Stimulated activated CD4-positive, alpha-beta T cell treated with anti-CD3 and anti-CD28 coated beads, Interleukin-12 subunit alpha, Interleukin-12 subunit beta, amount 100 ng/mL, for 48 hours (primary cell): ENCODE data around the gene RNASE11.
"Not testable (repeated sequence)": the region's sequence is repeated elsewhere in the genome, so short reads cannot be mapped to it uniquely, and the experiment has no call there.

Source experiments
- DNase-seq, 3 donors: peaks; one replicate each; pipeline ENCODE4 v3.0.0-alpha.2; 2020; ENCODE audit warnings: low read depth in 2 of 3, low spot score in 1 of 3

Gene RNASE11

GRCh38 chr14:20587489-20588154 is at the start of gene RNASE11:
Gene RNASE11, minus strand, starts transcription at chr14:20588001.
- no peak for DNase-seq

GRCh38 chr14:20632831-20633691 is 45.3 kb upstream of the RNASE11 start:
- peak; percentile 54 to 70 (median 67) for DNase-seq

GRCh38 chr14:20632448-20632830 is 44.6 kb upstream of the RNASE11 start:
- DNase-seq: no peak

GRCh38 chr14:20631880-20632389 is 44.1 kb upstream of the RNASE11 start:
- no peak for DNase-seq

GRCh38 chr14:20631023-20631879 is 43.5 kb upstream of the RNASE11 start:
- DNase-seq: peak in 2 of 3 donors; percentile 52 to 70

GRCh38 chr14:20630340-20631022 is 42.7 kb upstream of the RNASE11 start:
- DNase-seq: peak in 2 of 3 donors; percentile 44 to 55

- DNase-seq: no peak
Observed at GRCh38 chr14:20628063-20628854, 40.5 kb upstream of the RNASE11 start.

GRCh38 chr14:20627346-20628027 is 39.7 kb upstream of the RNASE11 start:
- DNase-seq: no peak

- no peak for DNase-seq
Observed at GRCh38 chr14:20626274-20626673, 38.5 kb upstream of the RNASE11 start.

GRCh38 chr14:20624495-20625070 is 36.8 kb upstream of the RNASE11 start:
- peak in 2 of 3 donors; percentile 27 to 37 for DNase-seq

GRCh38 chr14:20623798-20624197 is 36.0 kb upstream of the RNASE11 start:
- no peak for DNase-seq

- no peak for DNase-seq
Observed at GRCh38 chr14:20622816-20623291, 35.1 kb upstream of the RNASE11 start.

GRCh38 chr14:20620798-20621478 is 33.1 kb upstream of the RNASE11 start:
- no peak for DNase-seq

GRCh38 chr14:20619688-20620087 is 31.9 kb upstream of the RNASE11 start:
- not testable (repeated sequence) for DNase-seq

GRCh38 chr14:20618271-20618749 is 30.5 kb upstream of the RNASE11 start:
- DNase-seq: no peak

- no peak for DNase-seq
Observed at GRCh38 chr14:20617138-20618003, 29.6 kb upstream of the RNASE11 start.

- DNase-seq: no peak
Observed at GRCh38 chr14:20615996-20616395, 28.2 kb upstream of the RNASE11 start.
